Loucy (cell line): ENCODE data around the gene HRK.

ENCODE experiments used
- H2AFZ ChIP-seq: fragments of 200-600 bp; sonication (generic); 2 replicates; pipeline ENCODE4 v1.6.0; 2016; ENCODE audit warnings: antibody characterized with exemption, mild to moderate bottlenecking, low read length, moderate library complexity
- H3F3A ChIP-seq: fragments of 200-600 bp; 2 replicates; pipeline ENCODE4 v1.6.0; 2016; ENCODE audit warnings: antibody characterized with exemption, low read depth, mild to moderate bottlenecking
- H3K27me3 ChIP-seq: fragments of 200-600 bp; sonication (generic); 2 replicates; pipeline ENCODE4 v1.6.1; 2014; ENCODE audit warnings: low read length, mild to moderate bottlenecking; ENCODE audit not compliant: insufficient read depth, poor library complexity, severe bottlenecking
- H3K36me3 ChIP-seq: fragments of 200-600 bp; sonication (generic); 2 replicates; pipeline ENCODE4 v1.6.1; 2016; ENCODE audit warnings: low read length; ENCODE audit not compliant: insufficient read depth
- H3K4me1 ChIP-seq: fragments of 200-600 bp; sonication (generic); 2 replicates; pipeline ENCODE4 v1.5.1; 2014; ENCODE audit warnings: low read length, mild to moderate bottlenecking; ENCODE audit not compliant: insufficient read depth, poor library complexity, severe bottlenecking
- H3K4me2 ChIP-seq: fragments of 200-600 bp; sonication (generic); 2 replicates; pipeline ENCODE4 v1.6.0; 2014; ENCODE audit warnings: antibody characterized with exemption, low read length, low read depth, mild to moderate bottlenecking; ENCODE audit not compliant: poor library complexity, severe bottlenecking
- H3K4me3 ChIP-seq: fragments of 200-600 bp; sonication (generic); 2 replicates; pipeline ENCODE4 v1.5.1; 2014; ENCODE audit warnings: low read length, mild to moderate bottlenecking, mixed read lengths; ENCODE audit not compliant: poor library complexity, severe bottlenecking
- H3K79me2 ChIP-seq: fragments of 200-600 bp; sonication (generic); 2 replicates; pipeline ENCODE4 v1.6.1; 2014; ENCODE audit warnings: low read length; ENCODE audit not compliant: insufficient read depth
- H3K9ac ChIP-seq: fragments of 200-600 bp; sonication (generic); 2 replicates; pipeline ENCODE4 v1.6.0; 2014; ENCODE audit warnings: mild to moderate bottlenecking, low read depth, low read length, moderate library complexity; ENCODE audit not compliant: poor library complexity, severe bottlenecking
- H3K9me2 ChIP-seq: fragments of 200-600 bp; sonication (generic); replicated peaks from 2 replicates; pipeline ENCODE4 v1.6.1; 2016; ENCODE audit warnings: low read depth, low read length, mixed read lengths
- H3K9me3 ChIP-seq: fragments of 200-600 bp; sonication (generic); 2 replicates; pipeline ENCODE4 v1.6.1; 2014; ENCODE audit warnings: mild to moderate bottlenecking, antibody characterized with exemption, low read length, low read depth; ENCODE audit not compliant: insufficient read depth
- H4K20me1 ChIP-seq: fragments of 200-600 bp; sonication (generic); 2 replicates; pipeline ENCODE4 v1.6.0; 2014; ENCODE audit warnings: antibody characterized with exemption, low read length, mild to moderate bottlenecking; ENCODE audit not compliant: insufficient read depth, poor library complexity, severe bottlenecking
- CTCF ChIP-seq: fragments of 200-600 bp; sonication (generic); conservative IDR thresholded peaks from 2 replicates; pipeline ENCODE4 v1.5.1; 2014; ENCODE audit warnings: mild to moderate bottlenecking, antibody characterized with exemption, low read length
- EZH2phosphoT487 ChIP-seq: fragments of 200-600 bp; IDR thresholded peaks from 2 replicates; pipeline ENCODE4 v1.6.1; 2018; ENCODE audit warnings: antibody characterized with exemption, mild to moderate bottlenecking, moderate library complexity, borderline replicate concordance

HRK gene

GRCh38 chr12:116839287-116839830 is 41.9 kb downstream of the HRK start:
- no peaks in the 10 kb centered on the region for H3K4me1 ChIP-seq
- H4K20me1 ChIP-seq: no peaks in the 10 kb centered on the region
- no peaks in the 10 kb centered on the region for H3F3A ChIP-seq
- no peaks in the 10 kb centered on the region; the same call in 1 of the 2 replicates for H3K36me3 ChIP-seq
- H2AFZ ChIP-seq: no peak overlapping the region
- no peak overlapping the region for H3K9ac ChIP-seq
- H3K79me2 ChIP-seq: no peaks in the 10 kb centered on the region
- H3K4me3 ChIP-seq: no peak overlapping the region
- H3K9me2 ChIP-seq: no peaks in the 10 kb centered on the region
- no peaks in the 10 kb centered on the region for H3K27me3 ChIP-seq
- no peak overlapping the region for H3K4me2 ChIP-seq
- no peaks in the 10 kb centered on the region for H3K9me3 ChIP-seq
- TF ChIP-seq EZH2phosphoT487 (no peak), CTCF (no peak)

- Histone ChIP-seq H2AFZ (no peak overlapping the region), H3K4me1 (no peaks in the 10 kb centered on the region), H3K4me2 (no peak overlapping the region), H3K36me3 (no peaks in the 10 kb centered on the region; the same call in 1 of the 2 replicates), H3K9ac (no peak overlapping the region), H4K20me1 (no peaks in the 10 kb centered on the region), H3F3A (no peaks in the 10 kb centered on the region), H3K9me3 (no peaks in the 10 kb centered on the region), H3K27me3 (no peaks in the 10 kb centered on the region), H3K9me2 (no peaks in the 10 kb centered on the region), H3K4me3 (no peak overlapping the region), H3K79me2 (no peaks in the 10 kb centered on the region)
- TF ChIP-seq EZH2phosphoT487: no peak
- no peak for TF ChIP-seq CTCF
These were observed 42.9 kb downstream of the HRK start for GRCh38 chr12:116838365-116838764.

GRCh38 chr12:116837097-116837496 is 44.1 kb downstream of the HRK start:
- H3K36me3 ChIP-seq: no peaks in the 10 kb centered on the region; the same call in 1 of the 2 replicates
- TF ChIP-seq EZH2phosphoT487: no peak
- no peak for TF ChIP-seq CTCF

More at GRCh38 chr12:116837097-116837496, 44.1 kb downstream of the HRK start:
- Histone ChIP-seq H3K4me1 (no peaks in the 10 kb centered on the region), H3K27me3 (no peaks in the 10 kb centered on the region), H3K4me3 (no peak overlapping the region), H3K9me2 (no peaks in the 10 kb centered on the region), H3K4me2 (no peak overlapping the region), H2AFZ (no peak overlapping the region), H4K20me1 (no peaks in the 10 kb centered on the region), H3K79me2 (no peaks in the 10 kb centered on the region), H3K9me3 (no peaks in the 10 kb centered on the region), H3K9ac (no peak overlapping the region), H3F3A (no peaks in the 10 kb centered on the region)
